ENCODE results near the gene PRR35. TPM values are rescaled to one million over a fixed set of nuclear protein-coding genes. Genes with fewer than 3 reads are reported as not detected.

The PRR35 gene
- total RNA-seq, 4 donors from 2014 or later: not detected

DNA sequence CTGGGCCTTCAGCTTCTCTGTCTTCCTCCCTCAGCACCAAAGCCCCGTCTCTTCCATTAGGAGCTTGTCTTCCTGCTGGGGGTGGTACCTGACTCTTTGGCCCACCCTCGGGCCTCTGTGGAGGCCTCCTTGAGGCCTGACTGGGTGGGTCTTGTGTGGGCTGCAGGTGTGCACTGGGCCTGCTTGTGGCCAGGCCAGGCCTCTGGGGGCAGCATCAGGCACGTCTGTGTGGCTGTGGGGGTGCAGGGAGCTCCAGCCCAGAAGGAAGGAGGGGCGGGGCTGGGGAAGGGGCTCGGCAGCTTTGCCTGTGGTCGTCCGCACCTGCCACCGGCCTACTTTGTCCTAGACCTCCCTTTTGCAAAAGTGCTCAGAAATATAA, 16.6 kb downstream of the PRR35 start:
- H3K9me3 ChIP-seq: no peaks in the 10 kb centered on the region
- H3K4me1 ChIP-seq: peaks cover 0 to 6% (median 2%) of the 10 kb centered on the region in 4 donors
- H3K36me3 ChIP-seq: peaks cover 0 to 10% (median 0%) of the 10 kb centered on the region in 4 donors
- DNase-seq: no peak
- 67% methylated on average over 8 of the region's 8 CpGs; no CpG with 5 or more reads in 1 of the 2 donors for WGBS, 2 donors (ENCODE audit: low coverage in 1 of 2)
- in situ Hi-C loops (cut with MboI; ENCODE audit: low pct_ligation_motif_present in 1 of 4, low pct_unique_long_range_greater_than_20kb in 1 of 4, low sequenced_read_pairs in 3 of 4) (no loop called here), intact Hi-C loops (cut with DNase I; ENCODE audit: low total_unique reads) (loop anchor here (5.0 kb wide), 1 partner anchor 85 kb away; no protein-coding TSS in a partner anchor)
- H3K27ac ChIP-seq: no peak overlapping the region
- TF ChIP-seq EP300 (IDR thresholded peaks at IDR 0.05; ENCODE audit: low read depth) (no peak), POLR2A (IDR thresholded peaks at IDR 0.05) (no peak), POLR2AphosphoS5 (IDR thresholded peaks at IDR 0.05) (no peak)
- TF ChIP-seq, protein P1, sequence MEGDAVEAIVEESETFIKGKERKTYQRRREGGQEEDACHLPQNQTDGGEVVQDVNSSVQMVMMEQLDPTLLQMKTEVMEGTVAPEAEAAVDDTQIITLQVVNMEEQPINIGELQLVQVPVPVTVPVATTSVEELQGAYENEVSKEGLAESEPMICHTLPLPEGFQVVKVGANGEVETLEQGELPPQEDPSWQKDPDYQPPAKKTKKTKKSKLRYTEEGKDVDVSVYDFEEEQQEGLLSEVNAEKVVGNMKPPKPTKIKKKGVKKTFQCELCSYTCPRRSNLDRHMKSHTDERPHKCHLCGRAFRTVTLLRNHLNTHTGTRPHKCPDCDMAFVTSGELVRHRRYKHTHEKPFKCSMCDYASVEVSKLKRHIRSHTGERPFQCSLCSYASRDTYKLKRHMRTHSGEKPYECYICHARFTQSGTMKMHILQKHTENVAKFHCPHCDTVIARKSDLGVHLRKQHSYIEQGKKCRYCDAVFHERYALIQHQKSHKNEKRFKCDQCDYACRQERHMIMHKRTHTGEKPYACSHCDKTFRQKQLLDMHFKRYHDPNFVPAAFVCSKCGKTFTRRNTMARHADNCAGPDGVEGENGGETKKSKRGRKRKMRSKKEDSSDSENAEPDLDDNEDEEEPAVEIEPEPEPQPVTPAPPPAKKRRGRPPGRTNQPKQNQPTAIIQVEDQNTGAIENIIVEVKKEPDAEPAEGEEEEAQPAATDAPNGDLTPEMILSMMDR (IDR thresholded peaks at IDR 0.05): no peak
- no peak overlapping the region for H3K4me3 ChIP-seq
- H3K27me3 ChIP-seq: no peaks in the 10 kb centered on the region

GRCh38 chr16:577796-578195, 17.6 kb downstream of the PRR35 start:
- no peak for DNase-seq
- Histone ChIP-seq H3K4me1 (peaks cover 0 to 6% (median 2%) of the 10 kb centered on the region in 4 donors), H3K4me3 (no peak overlapping the region), H3K36me3 (peaks cover 0 to 10% (median 0%) of the 10 kb centered on the region in 4 donors), H3K9me3 (no peaks in the 10 kb centered on the region), H3K27ac (no peak overlapping the region), H3K27me3 (no peaks in the 10 kb centered on the region)
- WGBS, 2 donors (ENCODE audit: low coverage in 1 of 2): 93% methylated on average over 13 of the region's 13 CpGs; no CpG with 5 or more reads in 1 of the 2 donors
- TF ChIP-seq POLR2AphosphoS5 (IDR thresholded peaks at IDR 0.05) (no peak), EP300 (IDR thresholded peaks at IDR 0.05; ENCODE audit: low read depth) (no peak), POLR2A (IDR thresholded peaks at IDR 0.05) (no peak)
- TF ChIP-seq, protein P1 (IDR thresholded peaks at IDR 0.05): no peak
- in situ Hi-C loops (cut with MboI; ENCODE audit: low pct_ligation_motif_present in 1 of 4, low pct_unique_long_range_greater_than_20kb in 1 of 4, low sequenced_read_pairs in 3 of 4) (no loop called here), intact Hi-C loops (cut with DNase I; ENCODE audit: low total_unique reads) (loop anchor here (5.0 kb wide), 1 partner anchor 85 kb away; no protein-coding TSS in a partner anchor)

DNA sequence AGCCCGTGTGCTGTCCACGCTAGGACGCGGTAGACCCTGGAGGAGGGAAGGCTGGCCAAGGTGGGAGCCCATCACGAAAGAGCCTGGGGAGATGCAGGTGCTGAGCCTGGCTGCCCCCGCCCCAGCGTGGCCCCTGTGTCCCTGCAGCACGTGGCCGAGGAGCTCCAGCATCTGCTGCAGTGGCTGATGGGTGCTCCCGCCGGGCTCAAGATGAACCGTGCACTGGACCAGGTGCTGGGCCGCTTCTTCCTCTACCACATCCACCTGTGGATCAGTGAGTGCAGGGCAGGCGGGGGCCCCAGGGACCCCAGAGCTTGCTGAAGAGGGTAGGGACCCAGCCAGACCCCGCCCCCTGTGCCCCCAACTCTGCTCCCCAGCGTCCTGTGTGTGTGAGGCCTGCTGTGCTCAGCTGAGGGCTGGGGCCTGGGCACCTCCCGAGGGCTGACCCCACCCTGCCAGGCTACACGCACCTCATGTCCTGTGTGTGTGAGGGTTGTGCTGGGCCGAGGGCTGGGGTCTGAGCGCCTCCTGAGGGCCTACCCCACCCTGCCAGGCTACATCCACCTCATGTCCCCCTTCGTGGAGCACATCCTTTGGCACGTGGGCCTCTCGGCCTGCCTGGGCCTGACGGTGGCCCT, 18.2 kb downstream of the PRR35 start:
- no peak overlapping the region for H3K4me3 ChIP-seq
- peaks cover 0 to 6% (median 2%) of the 10 kb centered on the region in 4 donors for H3K4me1 ChIP-seq
- peaks cover 0 to 10% (median 0%) of the 10 kb centered on the region in 4 donors for H3K36me3 ChIP-seq
- no peaks in the 10 kb centered on the region for H3K27me3 ChIP-seq
- in situ Hi-C loops (cut with MboI; ENCODE audit: low pct_ligation_motif_present in 1 of 4, low pct_unique_long_range_greater_than_20kb in 1 of 4, low sequenced_read_pairs in 3 of 4) (no loop called here), intact Hi-C loops (cut with DNase I; ENCODE audit: low total_unique reads) (loop anchor here (5.0 kb wide), 1 partner anchor 84 kb away; no protein-coding TSS in a partner anchor)
- no peak overlapping the region for H3K27ac ChIP-seq
- WGBS, 2 donors (ENCODE audit: low coverage in 1 of 2): 60 to 77% methylated on average over 1 to 14 of the region's 24 CpGs
- DNase-seq: no peak
- no peaks in the 10 kb centered on the region for H3K9me3 ChIP-seq
- TF ChIP-seq POLR2AphosphoS5 (IDR thresholded peaks at IDR 0.05) (no peak), EP300 (IDR thresholded peaks at IDR 0.05; ENCODE audit: low read depth) (no peak), POLR2A (IDR thresholded peaks at IDR 0.05) (no peak)
- TF ChIP-seq, protein P1 (IDR thresholded peaks at IDR 0.05): no peak

DNA sequence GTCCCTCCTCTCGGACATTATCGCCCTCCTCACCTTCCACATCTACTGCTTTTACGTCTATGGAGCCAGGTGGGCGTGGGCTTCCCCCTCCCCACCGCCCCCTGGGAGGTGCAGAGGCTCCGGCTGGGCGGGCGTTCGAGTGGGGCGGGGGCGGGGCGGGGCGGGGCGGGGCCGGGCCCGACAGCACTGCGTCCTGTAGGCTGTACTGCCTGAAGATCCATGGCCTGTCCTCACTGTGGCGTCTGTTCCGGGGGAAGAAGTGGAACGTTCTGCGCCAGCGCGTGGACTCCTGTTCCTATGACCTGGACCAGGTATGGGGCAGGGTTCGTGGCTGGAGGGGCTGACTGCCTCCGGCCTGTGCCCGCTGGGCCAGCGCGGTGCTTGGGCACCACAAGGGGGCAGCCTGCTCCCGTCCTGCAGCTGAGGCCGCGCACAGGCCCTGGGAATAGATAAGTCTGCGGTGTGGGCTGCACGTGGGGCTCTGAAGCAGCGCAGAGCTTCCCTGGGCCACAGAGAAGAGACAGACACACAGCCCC, 18.7 kb downstream of the PRR35 start:
- DNase-seq: peak; percentile 79
- Histone ChIP-seq H3K4me1 (peaks cover 0 to 6% (median 2%) of the 10 kb centered on the region in 4 donors), H3K36me3 (peaks cover 0 to 10% (median 0%) of the 10 kb centered on the region in 4 donors), H3K27ac (no peak overlapping the region), H3K27me3 (no peaks in the 10 kb centered on the region), H3K9me3 (no peaks in the 10 kb centered on the region), H3K4me3 (peak overlapping the region in 1 of 4 donors; percentile 26)
- 0 to 13% methylated on average over 7 to 28 of the region's 34 CpGs for WGBS, 2 donors (ENCODE audit: low coverage in 1 of 2)
- intact Hi-C loops (cut with DNase I; ENCODE audit: low total_unique reads): loop anchor here (5.0 kb wide), 1 partner anchor 83 kb away; no protein-coding TSS in a partner anchor
- TF ChIP-seq, protein P1 (IDR thresholded peaks at IDR 0.05): peak; percentile 70 to 95 (median 90)
- no peak for TF ChIP-seq POLR2A (IDR thresholded peaks at IDR 0.05)
- peak in 1 of 3 donors; percentile 36 for TF ChIP-seq POLR2AphosphoS5 (IDR thresholded peaks at IDR 0.05)
- in situ Hi-C loops (cut with MboI; ENCODE audit: low pct_ligation_motif_present in 1 of 4, low pct_unique_long_range_greater_than_20kb in 1 of 4, low sequenced_read_pairs in 3 of 4): no loop called here

Measured in transverse colon (tissue), 4 donors.